Measurements from ENCODE around the gene DNAAF5.

Gene DNAAF5

GRCh38 chr7:739455-739982 is 13.0 kb downstream of the DNAAF5 start:
- peak overlapping the region; percentile 5 for H2BK5ac ChIP-seq (ENCODE audit: low read length)
- no peak for DNase-seq (ENCODE audit: low spot score)
- no peak overlapping the region for H3K23ac ChIP-seq (ENCODE audit: low read depth, low read length, poor library complexity)
- H3K27ac ChIP-seq (replicated peaks; ENCODE audit: low read length) = no peak overlapping the region
- H3K4ac ChIP-seq (ENCODE audit: low read length) = no peak overlapping the region
- no peak overlapping the region for H4K8ac ChIP-seq (ENCODE audit: low read depth, low read length)
- no peak overlapping the region for H2BK120ac ChIP-seq (ENCODE audit: low read depth, low read length)
- no peak overlapping the region for H3K18ac ChIP-seq (ENCODE audit: low read length)
- H3K27me3 ChIP-seq (ENCODE audit: control insufficient read depth in 3 of 3, insufficient read depth in 3 of 3, low read depth in 1 of 3, low read length in 3 of 3) = no peaks in the 10 kb centered on the region
- peaks cover 7 to 11% of the 10 kb centered on the region in 2 donors for H3K9me3 ChIP-seq (replicated peaks in 1 of 2; ENCODE audit: control insufficient read depth in 2 of 2, insufficient read depth in 1 of 2, low read depth in 1 of 2, low read length in 2 of 2)
- H3K9ac ChIP-seq (ENCODE audit: low read depth, low read length, poor library complexity) = peak overlapping the region; percentile 21
- H3K4me1 ChIP-seq (ENCODE audit: control insufficient read depth in 2 of 2, insufficient read depth in 1 of 2, low read depth in 1 of 2, low read length in 2 of 2) = no peaks in the 10 kb centered on the region
- no peak overlapping the region for H4K91ac ChIP-seq (ENCODE audit: low read depth, low read length, poor library complexity)
- no peak overlapping the region for H3K4me3 ChIP-seq (ENCODE audit: low read length in 2 of 2)
- peak overlapping the region; percentile 38 for H3K14ac ChIP-seq (ENCODE audit: low read length)
- H2BK12ac ChIP-seq (ENCODE audit: low read length) = no peak overlapping the region
- H2BK15ac ChIP-seq (ENCODE audit: low read length) = no peak overlapping the region
- H2AFZ ChIP-seq (ENCODE audit: low read length) = no peak overlapping the region
- H3K4me2 ChIP-seq (ENCODE audit: insufficient read depth, low read length, poor library complexity, severe bottlenecking) = no peak overlapping the region
- H2AK5ac ChIP-seq (ENCODE audit: low read depth, low read length) = no peak overlapping the region
- WGBS, 2 donors (ENCODE audit: extremely low coverage in 2 of 2, insufficient read length in 2 of 2, insufficient replicate concordance in 1 of 2) = no CpG with 5 or more reads among the region's 31 CpGs
- peaks cover 21 to 54% of the 10 kb centered on the region in 2 donors for H3K36me3 ChIP-seq (replicated peaks in 1 of 2; ENCODE audit: control insufficient read depth in 2 of 2, insufficient read depth in 2 of 2, low read length in 2 of 2)
- H3K79me1 ChIP-seq (ENCODE audit: low read depth, low read length) = peaks cover 23% of the 10 kb centered on the region

DNA sequence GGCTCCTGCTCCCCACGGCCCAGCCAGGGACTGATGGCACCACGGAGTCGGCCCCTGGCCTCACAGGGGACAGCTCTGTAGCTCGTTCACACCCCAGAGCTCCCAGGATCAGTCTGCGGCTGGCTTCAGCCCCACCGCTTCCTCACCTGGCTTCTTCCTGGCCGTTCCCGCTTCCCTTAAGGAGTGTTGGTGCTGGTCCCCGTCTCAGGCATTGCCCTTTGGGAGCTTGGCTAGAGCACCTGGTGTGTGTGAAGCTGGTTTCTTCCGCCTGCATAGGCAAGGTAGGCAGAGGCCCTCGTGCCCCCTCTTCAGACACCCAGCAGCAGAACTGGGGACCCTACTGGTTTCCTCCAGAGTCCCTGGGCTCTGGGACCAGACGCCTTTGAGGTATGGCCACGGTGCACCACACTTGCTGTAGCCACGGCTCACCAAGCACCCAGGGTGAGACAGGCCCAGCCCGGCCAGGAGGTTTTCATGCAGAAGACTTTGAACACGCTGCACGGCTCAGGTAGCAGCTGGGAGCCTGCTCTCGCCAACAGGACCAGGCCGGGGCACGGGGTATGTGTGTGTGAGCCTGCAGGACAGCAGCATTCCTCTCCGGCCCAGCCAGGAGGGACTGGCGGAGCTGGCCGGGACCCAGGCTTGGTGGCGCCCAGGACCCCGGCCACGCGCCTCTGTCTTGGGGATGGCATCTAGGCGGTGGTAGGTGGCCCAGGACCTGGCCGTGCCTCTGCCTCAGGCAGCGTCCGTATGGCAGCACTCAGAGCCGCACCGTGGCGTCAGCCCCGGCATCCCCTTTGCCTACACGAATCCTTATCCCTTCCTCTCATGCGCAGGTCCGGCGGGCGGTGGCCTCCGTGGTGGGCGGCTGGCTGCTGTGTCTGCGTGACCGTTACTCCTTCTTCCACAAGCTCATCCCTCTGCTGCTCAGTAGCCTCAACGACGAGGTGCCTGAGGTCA is 13.8 kb downstream of the DNAAF5 start:
- H4K91ac ChIP-seq (ENCODE audit: low read depth, low read length, poor library complexity) = no peak overlapping the region
- no peak overlapping the region for H3K9ac ChIP-seq (ENCODE audit: low read depth, low read length, poor library complexity)
- peaks cover 18% of the 10 kb centered on the region for H3K79me1 ChIP-seq (ENCODE audit: low read depth, low read length)
- peaks cover 4% of the 10 kb centered on the region in 2 donors for H3K9me3 ChIP-seq (replicated peaks in 1 of 2; ENCODE audit: control insufficient read depth in 2 of 2, insufficient read depth in 1 of 2, low read depth in 1 of 2, low read length in 2 of 2)
- DNase-seq (ENCODE audit: low spot score) = no peak
- H3K36me3 ChIP-seq (replicated peaks in 1 of 2; ENCODE audit: control insufficient read depth in 2 of 2, insufficient read depth in 2 of 2, low read length in 2 of 2) = peaks cover 21 to 53% of the 10 kb centered on the region in 2 donors
- no peaks in the 10 kb centered on the region for H3K4me1 ChIP-seq (ENCODE audit: control insufficient read depth in 2 of 2, insufficient read depth in 1 of 2, low read depth in 1 of 2, low read length in 2 of 2)
- H2BK120ac ChIP-seq (ENCODE audit: low read depth, low read length) = no peak overlapping the region
- no peak overlapping the region for H3K4ac ChIP-seq (ENCODE audit: low read length)
- WGBS, 2 donors (ENCODE audit: extremely low coverage in 2 of 2, insufficient read length in 2 of 2, insufficient replicate concordance in 1 of 2) = no CpG with 5 or more reads among the region's 46 CpGs
- no peak overlapping the region for H4K8ac ChIP-seq (ENCODE audit: low read depth, low read length)
- H3K14ac ChIP-seq (ENCODE audit: low read length) = no peak overlapping the region
- no peak overlapping the region for H3K23ac ChIP-seq (ENCODE audit: low read depth, low read length, poor library complexity)
- H3K4me2 ChIP-seq (ENCODE audit: insufficient read depth, low read length, poor library complexity, severe bottlenecking) = no peak overlapping the region
- H2AFZ ChIP-seq (ENCODE audit: low read length) = no peak overlapping the region
- H3K18ac ChIP-seq (ENCODE audit: low read length) = no peak overlapping the region
- no peak overlapping the region for H3K4me3 ChIP-seq (ENCODE audit: low read length in 2 of 2)
- no peaks in the 10 kb centered on the region for H3K27me3 ChIP-seq (ENCODE audit: control insufficient read depth in 3 of 3, insufficient read depth in 3 of 3, low read depth in 1 of 3, low read length in 3 of 3)
- H2BK15ac ChIP-seq (ENCODE audit: low read length) = no peak overlapping the region
- no peak overlapping the region for H3K27ac ChIP-seq (replicated peaks; ENCODE audit: low read length)
- no peak overlapping the region for H2AK5ac ChIP-seq (ENCODE audit: low read depth, low read length)
- peak overlapping the region; percentile 39 for H2BK5ac ChIP-seq (ENCODE audit: low read length)
- no peak overlapping the region for H2BK12ac ChIP-seq (ENCODE audit: low read length)

GRCh38 chr7:741191-741671 is 14.7 kb downstream of the DNAAF5 start:
- H3K4me3 ChIP-seq (ENCODE audit: low read length in 2 of 2) = no peak overlapping the region
- H3K36me3 ChIP-seq (replicated peaks in 1 of 2; ENCODE audit: control insufficient read depth in 2 of 2, insufficient read depth in 2 of 2, low read length in 2 of 2) = peaks cover 23 to 59% of the 10 kb centered on the region in 2 donors
- no peak overlapping the region for H2AFZ ChIP-seq (ENCODE audit: low read length)
- DNase-seq (ENCODE audit: low spot score) = no peak
- H3K18ac ChIP-seq (ENCODE audit: low read length) = no peak overlapping the region
- no peak overlapping the region for H3K4me2 ChIP-seq (ENCODE audit: insufficient read depth, low read length, poor library complexity, severe bottlenecking)
- H2BK15ac ChIP-seq (ENCODE audit: low read length) = no peak overlapping the region
- no peak overlapping the region for H3K23ac ChIP-seq (ENCODE audit: low read depth, low read length, poor library complexity)
- H3K27me3 ChIP-seq (ENCODE audit: control insufficient read depth in 3 of 3, insufficient read depth in 3 of 3, low read depth in 1 of 3, low read length in 3 of 3) = peaks cover 0 to 2% (median 0%) of the 10 kb centered on the region in 3 experiments
- no peak overlapping the region for H3K9ac ChIP-seq (ENCODE audit: low read depth, low read length, poor library complexity)
- peaks cover 0 to 1% of the 10 kb centered on the region in 2 donors for H3K4me1 ChIP-seq (ENCODE audit: control insufficient read depth in 2 of 2, insufficient read depth in 1 of 2, low read depth in 1 of 2, low read length in 2 of 2)
- no peak overlapping the region for H3K4ac ChIP-seq (ENCODE audit: low read length)
- H3K27ac ChIP-seq (replicated peaks; ENCODE audit: low read length) = no peak overlapping the region
- H4K91ac ChIP-seq (ENCODE audit: low read depth, low read length, poor library complexity) = no peak overlapping the region
- no CpG with 5 or more reads among the region's 17 CpGs for WGBS, 2 donors (ENCODE audit: extremely low coverage in 2 of 2, insufficient read length in 2 of 2, insufficient replicate concordance in 1 of 2)
- H2AK5ac ChIP-seq (ENCODE audit: low read depth, low read length) = no peak overlapping the region
- H2BK12ac ChIP-seq (ENCODE audit: low read length) = no peak overlapping the region
- peaks cover 19% of the 10 kb centered on the region for H3K79me1 ChIP-seq (ENCODE audit: low read depth, low read length)
- no peak overlapping the region for H2BK5ac ChIP-seq (ENCODE audit: low read length)
- H3K9me3 ChIP-seq (replicated peaks in 1 of 2; ENCODE audit: control insufficient read depth in 2 of 2, insufficient read depth in 1 of 2, low read depth in 1 of 2, low read length in 2 of 2) = peaks cover 0 to 6% of the 10 kb centered on the region in 2 donors
- no peak overlapping the region for H3K14ac ChIP-seq (ENCODE audit: low read length)
- H2BK120ac ChIP-seq (ENCODE audit: low read depth, low read length) = no peak overlapping the region
- no peak overlapping the region for H4K8ac ChIP-seq (ENCODE audit: low read depth, low read length)

- no peak overlapping the region for H3K23ac ChIP-seq (ENCODE audit: low read depth, low read length, poor library complexity)
- H3K27ac ChIP-seq (replicated peaks; ENCODE audit: low read length) = no peak overlapping the region
- H3K9me3 ChIP-seq (replicated peaks in 1 of 2; ENCODE audit: control insufficient read depth in 2 of 2, insufficient read depth in 1 of 2, low read depth in 1 of 2, low read length in 2 of 2) = peaks cover 0 to 7% of the 10 kb centered on the region in 2 donors
- H3K36me3 ChIP-seq (replicated peaks in 1 of 2; ENCODE audit: control insufficient read depth in 2 of 2, insufficient read depth in 2 of 2, low read length in 2 of 2) = peaks cover 26 to 62% of the 10 kb centered on the region in 2 donors
- H2AK5ac ChIP-seq (ENCODE audit: low read depth, low read length) = no peak overlapping the region
- H3K18ac ChIP-seq (ENCODE audit: low read length) = no peak overlapping the region
- no peak overlapping the region for H4K91ac ChIP-seq (ENCODE audit: low read depth, low read length, poor library complexity)
- DNase-seq (ENCODE audit: low spot score) = no peak
- no peak overlapping the region for H3K4me3 ChIP-seq (ENCODE audit: low read length in 2 of 2)
- H2BK12ac ChIP-seq (ENCODE audit: low read length) = no peak overlapping the region
- WGBS, 2 donors (ENCODE audit: extremely low coverage in 2 of 2, insufficient read length in 2 of 2, insufficient replicate concordance in 1 of 2) = no CpG with 5 or more reads among the region's 15 CpGs
- no peak overlapping the region for H3K14ac ChIP-seq (ENCODE audit: low read length)
- H3K79me1 ChIP-seq (ENCODE audit: low read depth, low read length) = peaks cover 24% of the 10 kb centered on the region
- H4K8ac ChIP-seq (ENCODE audit: low read depth, low read length) = no peak overlapping the region
- H3K9ac ChIP-seq (ENCODE audit: low read depth, low read length, poor library complexity) = no peak overlapping the region
- peaks cover 0 to 1% of the 10 kb centered on the region in 2 donors for H3K4me1 ChIP-seq (ENCODE audit: control insufficient read depth in 2 of 2, insufficient read depth in 1 of 2, low read depth in 1 of 2, low read length in 2 of 2)
- no peak overlapping the region for H2BK5ac ChIP-seq (ENCODE audit: low read length)
- no peak overlapping the region for H3K4me2 ChIP-seq (ENCODE audit: insufficient read depth, low read length, poor library complexity, severe bottlenecking)
- H3K4ac ChIP-seq (ENCODE audit: low read length) = no peak overlapping the region
- no peak overlapping the region for H2BK120ac ChIP-seq (ENCODE audit: low read depth, low read length)
- no peak overlapping the region for H2AFZ ChIP-seq (ENCODE audit: low read length)
- H2BK15ac ChIP-seq (ENCODE audit: low read length) = no peak overlapping the region
- peaks cover 0 to 2% (median 0%) of the 10 kb centered on the region in 3 experiments for H3K27me3 ChIP-seq (ENCODE audit: control insufficient read depth in 3 of 3, insufficient read depth in 3 of 3, low read depth in 1 of 3, low read length in 3 of 3)
Measured at GRCh38 chr7:741850-742249, 15.4 kb downstream of the DNAAF5 start.

Measured in neuronal stem cell (in vitro differentiated cells).